ENCODE data around the gene AGAP1. TPM values are rescaled to one million over a fixed set of nuclear protein-coding genes. Genes with fewer than 3 reads are reported as not detected.

The AGAP1 gene
- total and polyA plus RNA-seq, 2 donors (not counting 3 experiments of a cell fraction or from before 2014, with no cell fraction given) = 10.2 to 20.9 TPM

DNA sequence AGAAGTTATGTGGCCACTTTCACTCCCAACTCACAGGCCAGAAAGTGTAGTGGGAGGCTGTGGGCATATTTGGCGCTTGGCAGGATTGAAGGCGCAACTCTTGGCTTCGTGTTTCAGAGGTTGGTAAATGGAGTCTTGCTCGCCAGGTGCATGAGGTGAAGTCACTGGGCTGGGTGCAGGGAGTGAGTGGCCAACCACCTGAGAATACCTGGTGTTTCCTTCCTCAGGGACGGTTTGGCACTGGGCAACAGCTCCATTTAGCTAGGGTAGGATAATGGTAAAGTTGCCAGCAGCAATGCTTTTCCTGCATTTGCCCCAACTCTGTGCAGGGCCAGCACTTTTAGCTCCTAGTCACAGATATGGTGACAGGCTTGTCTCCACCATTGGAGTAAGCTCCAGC is 115.9 kb downstream of the AGAP1 start:
- dilution Hi-C loops (cut with MboI; ENCODE audit: extremely low pct_ligation_motif_present, low sequenced_read_pairs) = no loop called here
- TF ChIP-seq EZH2 (IDR thresholded peaks at IDR 0.05; ENCODE audit: borderline replicate concordance, low read depth, low read length, severe bottlenecking) (no peak), MAX (IDR thresholded peaks at IDR 0.05; ENCODE audit: insufficient read depth, insufficient read length) (no peak), FOS (IDR thresholded peaks at IDR 0.05; ENCODE audit: borderline replicate concordance, insufficient read depth, low read length) (no peak), POLR2A (IDR thresholded peaks at IDR 0.05; ENCODE audit: low read depth, low read length) (no peak), CTCF (IDR thresholded peaks at IDR 0.05; ENCODE audit: extremely low read depth in 1 of 2, insufficient read depth in 1 of 2, low read depth in 1 of 2, low read length in 2 of 2) (no peak), JUN (IDR thresholded peaks at IDR 0.05; ENCODE audit: borderline replicate concordance, insufficient read depth, insufficient read length, low read depth) (no peak), GATA2 (IDR thresholded peaks at IDR 0.05; ENCODE audit: insufficient read depth, insufficient read length, low read depth, low read length) (no peak), MYC (IDR thresholded peaks at IDR 0.05; ENCODE audit: low read depth, low read length) (no peak), POLR2AphosphoS5 (IDR thresholded peaks at IDR 0.05; ENCODE audit: insufficient read depth, low read depth, low read length) (no peak)
- POLR2A ChIA-PET = no interaction called here
- Histone ChIP-seq H3K4me1 (ENCODE audit: control insufficient read depth, extremely low read depth, insufficient read depth, low read length) (no peaks in the 10 kb centered on the region), H3K79me2 (ENCODE audit: control insufficient read depth, insufficient read depth, low read length) (no peaks in the 10 kb centered on the region), H3K9me3 (replicated peaks; ENCODE audit: control insufficient read depth, insufficient read depth, low read length) (no peaks in the 10 kb centered on the region), H3K4me3 (replicated peaks in 1 of 3; ENCODE audit: insufficient read depth in 1 of 3, low read depth in 1 of 3, low read length in 3 of 3) (no peak overlapping the region), H4K20me1 (replicated peaks; ENCODE audit: control insufficient read depth, extremely low read depth, insufficient read depth, low read length) (no peaks in the 10 kb centered on the region), H2AFZ (ENCODE audit: low read depth, low read length) (no peak overlapping the region), H3K9ac (replicated peaks; ENCODE audit: extremely low read depth, insufficient read depth, low read length) (no peak overlapping the region), H3K27ac (ENCODE audit: insufficient read depth, low read depth, low read length) (no peak overlapping the region), H3K4me2 (ENCODE audit: insufficient read depth, low read length) (no peak overlapping the region), H3K36me3 (ENCODE audit: control insufficient read depth in 2 of 2, extremely low read depth in 1 of 2, insufficient read depth in 2 of 2, low read length in 2 of 2) (no peaks in the 10 kb centered on the region), H3K27me3 (ENCODE audit: control insufficient read depth in 2 of 2, insufficient read depth in 2 of 2, low read length in 2 of 2) (no peaks in the 10 kb centered on the region), H3K9me1 (replicated peaks; ENCODE audit: control insufficient read depth, extremely low read depth, insufficient read depth, low read length) (no peaks in the 10 kb centered on the region)
- DNase-seq (ENCODE audit: low read depth, low spot score) = no peak
- no TSS peak for BruUV-seq (replicated peaks)
- intact Hi-C loops (cut with micrococcal nuclease) = no loop called here
- no peak for FAIRE-seq
- CTCF ChIA-PET = interaction anchor here (3.7 kb wide), 1 partner anchor 14 kb away, joined by 14 read pairs; no protein-coding TSS in a partner anchor

All from endothelial cell of umbilical vein (primary cell).